ENCODE data around the gene MAP6D1.

Gene MAP6D1

GRCh38 chr3:183825456-183826161 is at the start of gene MAP6D1 (continued):
- TF ChIP-seq ZNF449 (tag by site-specific recombination; IDR thresholded peaks at IDR 0.05) (no peak), ZNF830 (tag by site-specific recombination; IDR thresholded peaks at IDR 0.05; ENCODE audit: low read depth) (no peak), ZNF600 (tag by site-specific recombination; IDR thresholded peaks at IDR 0.05) (no peak), HOXC10 (CRISPR knock-in tag; IDR thresholded peaks at IDR 0.05) (no peak), YY2 (tag by site-specific recombination; IDR thresholded peaks at IDR 0.05) (no peak), SALL2 (tag by site-specific recombination; IDR thresholded peaks at IDR 0.05; ENCODE audit: borderline replicate concordance) (no peak), ZNF157 (tag by site-specific recombination; IDR thresholded peaks at IDR 0.05) (no peak), ZNF692 (tag by site-specific recombination; IDR thresholded peaks at IDR 0.05) (0 out of 2 replicates have a peak, but pooled peaks have one; percentile 16), ZNF518A (tag by site-specific recombination; conservative IDR thresholded peaks at IDR 0.05; ENCODE audit: low read depth) (no peak), ZNF175 (tag by site-specific recombination; IDR thresholded peaks at IDR 0.05) (no peak), ZNF239 (tag by site-specific recombination; IDR thresholded peaks at IDR 0.05) (no peak), ZNF311 (tag by site-specific recombination; IDR thresholded peaks at IDR 0.05; ENCODE audit: borderline replicate concordance) (no peak), ZNF362 (tag by site-specific recombination; IDR thresholded peaks at IDR 0.05) (no peak), ZNF292 (tag by site-specific recombination; IDR thresholded peaks at IDR 0.05; ENCODE audit: borderline replicate concordance, low read depth) (no peak), KLF16 (tag by site-specific recombination; IDR thresholded peaks at IDR 0.05) (no peak), ZNF561 (tag by site-specific recombination; IDR thresholded peaks at IDR 0.05; ENCODE audit: borderline replicate concordance) (no peak), ZNF394 (tag by site-specific recombination; IDR thresholded peaks at IDR 0.05; ENCODE audit: borderline replicate concordance) (no peak), ZEB2 (tag by site-specific recombination; IDR thresholded peaks at IDR 0.05) (0 out of 2 replicates have a peak, but pooled peaks have one; percentile 28), ZNF16 (tag by site-specific recombination; IDR thresholded peaks at IDR 0.05; ENCODE audit: low read depth) (no peak), ZNF24 (tag by site-specific recombination; IDR thresholded peaks at IDR 0.05) (0 out of 2 replicates have a peak, but pooled peaks have one; percentile 26), ZNF580 (tag by site-specific recombination; IDR thresholded peaks at IDR 0.05) (no peak), ZNF148 (tag by site-specific recombination; IDR thresholded peaks at IDR 0.05; ENCODE audit: borderline replicate concordance) (no peak), ZNF48 (tag by site-specific recombination; IDR thresholded peaks at IDR 0.05) (no peak), ZBTB10 (tag by site-specific recombination; IDR thresholded peaks at IDR 0.05) (no peak)

Data from HEK293 (cell line).